K562 (cell line): ENCODE measurements around the gene HS3ST3A1. TPM values are rescaled to one million over a fixed set of nuclear protein-coding genes. Genes with fewer than 3 reads are reported as not detected.

Experiments used
- CEBPG ChIP-seq, 3 experiments: fragments of 200-800 bp in 1 of 3; sonication (Bioruptor generic) in 1 of 3; sonication (generic) in 1 of 3; formaldehyde crosslinking in 1 of 3; IDR thresholded peaks in 2 of 3; conservative IDR thresholded peaks in 1 of 3; 2 replicates each; pipeline versions ENCODE4 v1.6.1 to v1.8.0; 2016 to 2022; ENCODE audit warnings: missing compliant biosample characterization in 2 of 3, missing genetic modification characterization in 2 of 3, mild to moderate bottlenecking in 1 of 3, missing genetic modification reagents in 1 of 3
- DDX20 ChIP-seq: fragments of 450-650 bp; IDR thresholded peaks from 2 replicates; pipeline ENCODE4 v1.6.1; 2016; ENCODE audit warnings: missing genetic modification characterization, low read depth, mild to moderate bottlenecking, missing compliant biosample characterization, moderate library complexity
- HMGXB4 ChIP-seq: sonication (generic); formaldehyde crosslinking; IDR thresholded peaks from 2 replicates; pipeline ENCODE4 v1.8.1; 2023; ENCODE audit warnings: mild to moderate bottlenecking, missing genetic modification reagents
- KDM2B ChIP-seq: fragments of 250-450 bp; sonication (Bioruptor Pico); IDR thresholded peaks from 2 replicates; pipeline ENCODE4 v1.8.0; 2021; ENCODE audit warnings: mild to moderate bottlenecking, moderate library complexity
- MEIS2 ChIP-seq: fragments of 450-650 bp; IDR thresholded peaks from 2 replicates; pipeline ENCODE4 v1.6.1; 2014; ENCODE audit warnings: mild to moderate bottlenecking; ENCODE audit not compliant: partially characterized antibody
- MYC ChIP-seq, 2 experiments: fragments of 250-450 bp in 1 of 2; sonication (Bioruptor Pico) in 1 of 2; IDR thresholded peaks; 2 replicates each; pipeline versions ENCODE4 v1.5.1 to v1.6.1; 2012 to 2021; ENCODE audit warnings: low read depth in 2 of 2, borderline replicate concordance in 1 of 2, improper control_type of control experiment in 1 of 2, low read length in 1 of 2, mild to moderate bottlenecking in 1 of 2, moderate library complexity in 1 of 2
- NFE2L1 ChIP-seq: fragments of 450-650 bp; IDR thresholded peaks from 2 replicates; pipeline ENCODE4 v1.6.1; 2016; ENCODE audit warnings: missing genetic modification characterization, low read depth, mild to moderate bottlenecking, missing compliant biosample characterization, moderate library complexity, borderline replicate concordance
- NR3C1 ChIP-seq: sonication (generic); formaldehyde crosslinking; IDR thresholded peaks from 2 replicates; pipeline ENCODE4 v1.8.1; 2022; ENCODE audit warnings: missing genetic modification reagents
- POLR3A ChIP-seq: IDR thresholded peaks from 2 replicates; pipeline ENCODE4 v1.6.1; 2011; ENCODE audit warnings: borderline replicate concordance, mild to moderate bottlenecking, moderate library complexity; ENCODE audit not compliant: insufficient read length, insufficient read depth; ENCODE audit errors: extremely low read depth
- PRPF4 ChIP-seq: fragments of 200-400 bp; formaldehyde crosslinking; IDR thresholded peaks from one replicate; pipeline ENCODE4 v1.6.1; 2017; ENCODE audit warnings: low read length, low read depth, mild to moderate bottlenecking; ENCODE audit not compliant: insufficient read depth, poor library complexity, severe bottlenecking
- PTBP1 ChIP-seq: fragments of 200-400 bp; formaldehyde crosslinking; IDR thresholded peaks from 2 replicates; pipeline ENCODE4 v1.6.1; 2017; ENCODE audit warnings: low read depth, low read length
- RUNX1 ChIP-seq: sonication (generic); IDR thresholded peaks from 2 replicates; pipeline ENCODE4 v1.6.1; 2016; ENCODE audit warnings: antibody characterized with exemption, low read depth
- SMARCC2 ChIP-seq: fragments of 450-650 bp; IDR thresholded peaks from 2 replicates; pipeline ENCODE4 v1.6.1; 2017; ENCODE audit warnings: antibody characterized with exemption, moderate library complexity, mild to moderate bottlenecking, low read depth
- TCF3 ChIP-seq: sonication (generic); formaldehyde crosslinking; IDR thresholded peaks from 2 replicates; pipeline ENCODE4 v1.4.0; 2020; ENCODE audit warnings: mild to moderate bottlenecking, missing genetic modification reagents
- ZBTB17 ChIP-seq: fragments of 450-650 bp; formaldehyde crosslinking; IDR thresholded peaks from 2 replicates; pipeline ENCODE4 v1.4.0; 2020; ENCODE audit warnings: mild to moderate bottlenecking
- ZBTB33 ChIP-seq: sonication (generic); formaldehyde crosslinking; IDR thresholded peaks from 2 replicates; pipeline ENCODE4 v1.8.1; 2023; ENCODE audit warnings: mild to moderate bottlenecking, missing genetic modification reagents
- ZNF140 ChIP-seq: fragments of 250-450 bp; sonication (Bioruptor Pico); IDR thresholded peaks from 2 replicates; pipeline ENCODE4 v1.8.0; 2021; ENCODE audit warnings: moderate library complexity, mild to moderate bottlenecking, inconsistent platforms
- ZNF3 ChIP-seq: fragments of 250-450 bp; sonication (Bioruptor Pico); IDR thresholded peaks from 2 replicates; pipeline ENCODE4 v1.5.0; 2021; ENCODE audit warnings: mild to moderate bottlenecking, moderate library complexity
- polyA plus RNA-seq, 8 experiments: library from polyadenylated mRNA; depleted of rRNA in 4 of 8; stranded (reverse) in 5 of 8; unstranded in 3 of 8; fragments of >200 nt; fragmentation: Nextera tagmentation in 2 of 8; fragmentation: Illumina TruSeq in 1 of 8; extraction: Ambion mirVana in 2 of 8; extraction: Trizol in 1 of 8; gene quantifications; 2 replicates each; pipeline versions ENCODE4 v1.2.1 to v1.2.3, GENCODE V29; 2011 to 2014; ENCODE audit warnings: inconsistent platforms in 1 of 8, missing spikeins in 1 of 8
- total RNA-seq, 7 experiments: library from RNA; depleted of rRNA in 6 of 7; stranded (reverse); fragments of >200 nt in 6 of 7; fragmentation: Illumina TruSeq in 2 of 7; extraction: Trizol in 2 of 7; gene quantifications; 2 replicates each; pipeline versions ENCODE4 v1.2.1 to v1.2.3, GENCODE V29; 2011 to 2021; ENCODE audit warnings: low replicate concordance in 1 of 7
- TF ChIP-seq, protein P1 (sequence below): sonication (generic); formaldehyde crosslinking; IDR thresholded peaks from 2 replicates; pipeline ENCODE4 v1.8.0; 2022; ENCODE audit warnings: missing genetic modification reagents, mild to moderate bottlenecking, borderline replicate concordance
- TF ChIP-seq, protein P2 (sequence below): fragments of 250-450 bp; sonication (Bioruptor Pico); IDR thresholded peaks from 2 replicates; pipeline ENCODE4 v1.8.0; 2021; ENCODE audit warnings: moderate library complexity, mild to moderate bottlenecking, inconsistent platforms

HS3ST3A1 gene
- total and polyA plus RNA-seq, 9 of the 15 experiments (the other 6 are each of a cell fraction or from before 2014, with no cell fraction given): 0.25 to 14.8 (median 2.3) TPM

- TF ChIP-seq HMGXB4 (CRISPR knock-in tag): no peak
- TF ChIP-seq POLR3A: no peak
- no peak for TF ChIP-seq PTBP1
- no peak for TF ChIP-seq CEBPG (CRISPR knock-in tag; IDR thresholded peaks at IDR 0.05)
- no peak for TF ChIP-seq CEBPG (tag; conservative IDR thresholded peaks at IDR 0.05 in 1 of 2, IDR thresholded peaks at IDR 0.05 in 1 of 2)
- TF ChIP-seq, protein P1, sequence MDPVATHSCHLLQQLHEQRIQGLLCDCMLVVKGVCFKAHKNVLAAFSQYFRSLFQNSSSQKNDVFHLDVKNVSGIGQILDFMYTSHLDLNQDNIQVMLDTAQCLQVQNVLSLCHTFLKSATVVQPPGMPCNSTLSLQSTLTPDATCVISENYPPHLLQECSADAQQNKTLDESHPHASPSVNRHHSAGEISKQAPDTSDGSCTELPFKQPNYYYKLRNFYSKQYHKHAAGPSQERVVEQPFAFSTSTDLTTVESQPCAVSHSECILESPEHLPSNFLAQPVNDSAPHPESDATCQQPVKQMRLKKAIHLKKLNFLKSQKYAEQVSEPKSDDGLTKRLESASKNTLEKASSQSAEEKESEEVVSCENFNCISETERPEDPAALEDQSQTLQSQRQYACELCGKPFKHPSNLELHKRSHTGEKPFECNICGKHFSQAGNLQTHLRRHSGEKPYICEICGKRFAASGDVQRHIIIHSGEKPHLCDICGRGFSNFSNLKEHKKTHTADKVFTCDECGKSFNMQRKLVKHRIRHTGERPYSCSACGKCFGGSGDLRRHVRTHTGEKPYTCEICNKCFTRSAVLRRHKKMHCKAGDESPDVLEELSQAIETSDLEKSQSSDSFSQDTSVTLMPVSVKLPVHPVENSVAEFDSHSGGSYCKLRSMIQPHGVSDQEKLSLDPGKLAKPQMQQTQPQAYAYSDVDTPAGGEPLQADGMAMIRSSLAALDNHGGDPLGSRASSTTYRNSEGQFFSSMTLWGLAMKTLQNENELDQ: no peak
- no peak for TF ChIP-seq SMARCC2
- peak; percentile 75 for TF ChIP-seq TCF3
- TF ChIP-seq, protein P2, sequence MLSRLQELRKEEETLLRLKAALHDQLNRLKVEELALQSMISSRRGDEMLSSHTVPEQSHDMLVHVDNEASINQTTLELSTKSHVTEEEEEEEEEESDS (CRISPR knock-in tag): no peak
- no peak for TF ChIP-seq PRPF4
- TF ChIP-seq DDX20 (tag): no peak
- no peak for TF ChIP-seq NFE2L1 (tag)
- no peak for TF ChIP-seq KDM2B (CRISPR knock-in tag)
- TF ChIP-seq ZNF140: no peak
- no peak for TF ChIP-seq MYC (IDR thresholded peaks at IDR 0.05; ENCODE audit: low read depth, low read length)
- no peak for TF ChIP-seq MYC (CRISPR knock-in tag; IDR thresholded peaks at IDR 0.05; ENCODE audit: borderline replicate concordance, low read depth)
- TF ChIP-seq MEIS2: peak; percentile 12
- TF ChIP-seq RUNX1: no peak
- no peak for TF ChIP-seq ZNF3 (CRISPR knock-in tag)
- TF ChIP-seq ZBTB33 (CRISPR knock-in tag): no peak
- TF ChIP-seq ZBTB17 (CRISPR knock-in tag): no peak
- no peak for TF ChIP-seq NR3C1 (CRISPR knock-in tag)
These were observed 79.9 kb downstream of the HS3ST3A1 start (continued) for GRCh38 chr17:13521784-13522183.
